ENCODE measurements around the gene RPL35.

Gene RPL35

GRCh38 chr9:124828489-124829333 lies 33.0 kb downstream of the RPL35 start:
- ChIA-PET POLR2A (no interaction called here), CTCF (interaction anchor here (2.8 to 42.1 kb wide), 3 partner anchors 23 to 53 kb away, joined by 7 to 2098 read pairs (median 276); partner anchors contain the start of genes NR6A1, OLFML2A and WDR38)
- no peak for TF ChIP-seq CTCF (IDR thresholded peaks at IDR 0.05; ENCODE audit: insufficient read depth, low read length, missing control alignments)
- DNase-seq (ENCODE audit: low read depth, low spot score), result no peak
- H3K4me3 ChIP-seq (ENCODE audit: low read depth, low read length), result no peak overlapping the region

GRCh38 chr9:124820698-124821623 lies 40.8 kb downstream of the RPL35 start:
- CTCF ChIA-PET, result interaction anchor here (1.0 to 1.5 kb wide), 5 partner anchors 17 to 35 kb away, joined by 3 to 6 read pairs (median 5); partner anchors contain the start of gene WDR38
- DNase-seq (ENCODE audit: low read depth, low spot score), result no peak
- no peak overlapping the region for H3K4me3 ChIP-seq (ENCODE audit: low read depth, low read length)
- POLR2A ChIA-PET, result no interaction called here
- TF ChIP-seq CTCF (IDR thresholded peaks at IDR 0.05; ENCODE audit: insufficient read depth, low read length, missing control alignments), result no peak

GRCh38 chr9:124818431-124819281 lies 43.1 kb downstream of the RPL35 start:
- POLR2A ChIA-PET, result no interaction called here
- H3K4me3 ChIP-seq (ENCODE audit: low read depth, low read length), result no peak overlapping the region
- DNase-seq (ENCODE audit: low read depth, low spot score), result no peak
- CTCF ChIA-PET, result interaction anchor here (0.8 to 2.6 kb wide), 9 partner anchors 10 to 46 kb away, joined by 3 to 13 read pairs (median 4); partner anchors contain the start of gene WDR38
- TF ChIP-seq CTCF (IDR thresholded peaks at IDR 0.05; ENCODE audit: insufficient read depth, low read length, missing control alignments), result no peak

- POLR2A ChIA-PET, result no interaction called here
- CTCF ChIA-PET, result interaction anchor here (5.5 to 8.5 kb wide), 2 partner anchors 38 to 43 kb away, joined by 38 to 85 read pairs; partner anchors contain the start of genes NR6A1 and WDR38
- TF ChIP-seq CTCF (IDR thresholded peaks at IDR 0.05; ENCODE audit: insufficient read depth, low read length, missing control alignments), result no peak
- no peak overlapping the region for H3K4me3 ChIP-seq (ENCODE audit: low read depth, low read length)
- DNase-seq (ENCODE audit: low read depth, low spot score), result no peak
Measured at GRCh38 chr9:124815601-124816000, 46.2 kb downstream of the RPL35 start.

- DNase-seq (ENCODE audit: low read depth, low spot score), result no peak
- no peak overlapping the region for H3K4me3 ChIP-seq (ENCODE audit: low read depth, low read length)
- POLR2A ChIA-PET, result no interaction called here
- no peak for TF ChIP-seq CTCF (IDR thresholded peaks at IDR 0.05; ENCODE audit: insufficient read depth, low read length, missing control alignments)
- CTCF ChIA-PET, result interaction anchor here (0.7 to 8.5 kb wide), 8 partner anchors 14 to 42 kb away, joined by 3 to 85 read pairs (median 4); partner anchors contain the start of genes NR6A1 and WDR38
Measured at GRCh38 chr9:124814164-124814535, 47.6 kb downstream of the RPL35 start.
